Ramos (cell line): ENCODE data around the gene EBNA1BP2.
"Not testable (repeated sequence)": the region's sequence is repeated elsewhere in the genome, so short reads cannot be mapped to it uniquely, and the experiment has no call there.

ENCODE experiments used
- in situ Hi-C: fragments of 300-500 bp; cut with MboI; formaldehyde crosslinking; loops from one replicate; pipeline ENCODE4 v1.14.3; 2022; ENCODE audit warnings: low sequenced_read_pairs; ENCODE audit not compliant: unreplicated experiment

EBNA1BP2 gene

GRCh38 chr1:43123031-43123430, 49.1 kb downstream of the EBNA1BP2 start:
- in situ Hi-C loops: no loop called here

- in situ Hi-C loops: no loop called here
Observed at GRCh38 chr1:43121256-43121900, 50.7 kb downstream of the EBNA1BP2 start.

GRCh38 chr1:43119928-43120586, 52.0 kb downstream of the EBNA1BP2 start:
- in situ Hi-C loops: not testable (repeated sequence)
